CD8-positive, alpha-beta memory T cell (primary cell): Measurements from ENCODE around the gene IGLL5. TPM values are rescaled to one million over a fixed set of nuclear protein-coding genes. Genes with fewer than 3 reads are reported as not detected.
A peak's percentile ranks its signal among the peaks of the same experiment; 100 is the strongest.

Experiments used
- CTCF ChIA-PET: fragments of 350-600 bp; sonication (Branson Sonifier 250); formaldehyde crosslinking; loops from one replicate; lab custom pipeline; 2021; ENCODE audit warnings: antibody characterized with exemption; lab: Charles Lee
- POLR2A ChIA-PET: fragments of 350-600 bp; sonication (Branson Sonifier 250); formaldehyde crosslinking; loops from one replicate; lab custom pipeline; 2021; ENCODE audit warnings: antibody characterized with exemption; lab: Charles Lee
- DNase-seq, 5 donors: peaks; one replicate each; pipeline versions ENCODE4 v3.0.0 to v3.0.0-alpha.2; 2020 to 2022; ENCODE audit warnings: mixed read lengths in 1 of 5
- H3K27ac ChIP-seq: one replicate; pipeline ENCODE4 v1.7.0; 2013; ENCODE audit warnings: low read depth, mild to moderate bottlenecking, low read length, moderate library complexity
- H3K27me3 ChIP-seq: 2 replicates; pipeline ENCODE4 v1.7.0; 2013; ENCODE audit warnings: low read length, mild to moderate bottlenecking; ENCODE audit not compliant: insufficient read depth, poor library complexity, severe bottlenecking
- H3K36me3 ChIP-seq: 2 replicates; pipeline ENCODE4 v1.7.0; 2013; ENCODE audit warnings: mild to moderate bottlenecking, low read length, moderate library complexity; ENCODE audit not compliant: insufficient read depth
- H3K4me1 ChIP-seq: 2 replicates; pipeline ENCODE4 v1.7.0; 2013; ENCODE audit warnings: mild to moderate bottlenecking, low read length, moderate library complexity; ENCODE audit not compliant: insufficient read depth
- H3K4me3 ChIP-seq: 2 replicates; pipeline ENCODE4 v1.7.0; 2013; ENCODE audit warnings: mild to moderate bottlenecking, low read length
- H3K9me3 ChIP-seq: 2 replicates; pipeline ENCODE4 v1.7.0; 2013; ENCODE audit warnings: mild to moderate bottlenecking, low read length
- H3K27ac Mint-ChIP-seq, 8 donors: one replicate each; pipeline ENCODE4 v1.8.0; 2020 to 2021; ENCODE audit warnings: mixed read lengths in 8 of 8, mild to moderate bottlenecking in 6 of 8, inconsistent platforms in 3 of 8, moderate library complexity in 3 of 8
- H3K27me3 Mint-ChIP-seq, 2 donors: one replicate each; pipeline ENCODE4 v1.8.0; 2020 to 2021; ENCODE audit warnings: mixed read lengths in 2 of 2, mild to moderate bottlenecking in 1 of 2, moderate library complexity in 1 of 2
- H3K36me3 Mint-ChIP-seq, 3 donors: one replicate each; pipeline ENCODE4 v1.8.0; 2020 to 2021; ENCODE audit warnings: mixed read lengths in 3 of 3, inconsistent platforms in 1 of 3, mild to moderate bottlenecking in 1 of 3
- H3K4me1 Mint-ChIP-seq, 3 donors: one replicate each; pipeline ENCODE4 v1.8.0; 2020 to 2021; ENCODE audit warnings: mixed read lengths in 3 of 3, inconsistent platforms in 1 of 3, mild to moderate bottlenecking in 1 of 3
- H3K4me3 Mint-ChIP-seq, 7 donors: one replicate each; pipeline ENCODE4 v1.8.0; 2020 to 2021; ENCODE audit warnings: mixed read lengths in 7 of 7, mild to moderate bottlenecking in 6 of 7, moderate library complexity in 4 of 7, inconsistent platforms in 2 of 7
- H3K9me3 Mint-ChIP-seq, 5 donors: one replicate each; pipeline ENCODE4 v1.8.0; 2020 to 2022; ENCODE audit warnings: mixed read lengths in 5 of 5, mild to moderate bottlenecking in 3 of 5, moderate library complexity in 2 of 5, inconsistent platforms in 1 of 5
- polyA plus RNA-seq: library from polyadenylated mRNA; unstranded; fragments of 300-500 nt; fragmentation: Illumina TruSeq; gene quantifications from one replicate; pipeline ENCODE4 v1.2.3, GENCODE V29; 2021
- total RNA-seq, 2 experiments: library from RNA; stranded (reverse); gene quantifications; one replicate each; pipeline ENCODE4 v1.2.3, GENCODE V29; 2021

The IGLL5 gene
- total and polyA plus RNA-seq, 3 experiments from 2014 or later: not detected

- peaks cover 7 to 28% (median 13%) of the 10 kb centered on the region in 3 donors for H3K4me1 Mint-ChIP-seq
Measured at GRCh38 chr22:22923930-22924329, 36.3 kb downstream of the IGLL5 start.

GRCh38 chr22:22924369-22925145 lies 36.9 kb downstream of the IGLL5 start:
- Histone ChIP-seq H3K9me3 (no peaks in the 10 kb centered on the region), H3K27ac (no peak overlapping the region), H3K4me1 (peaks cover 11% of the 10 kb centered on the region), H3K36me3 (no peaks in the 10 kb centered on the region), H3K4me3 (no peak overlapping the region), H3K27me3 (peaks cover 14% of the 10 kb centered on the region)
- CTCF ChIA-PET: no interaction called here
- no peaks in the 10 kb centered on the region for H3K9me3 Mint-ChIP-seq
- H3K27ac Mint-ChIP-seq: peak overlapping the region in 1 of 8 donors; percentile 8
- H3K4me1 Mint-ChIP-seq: peaks cover 7 to 34% (median 17%) of the 10 kb centered on the region in 3 donors
- DNase-seq: no peak
- no peaks in the 10 kb centered on the region for H3K36me3 Mint-ChIP-seq
- POLR2A ChIA-PET: no interaction called here
- no peak overlapping the region for H3K4me3 Mint-ChIP-seq
- H3K27me3 Mint-ChIP-seq: peaks cover 0 to 4% of the 10 kb centered on the region in 2 donors

More at GRCh38 chr22:22923930-22924329, 36.3 kb downstream of the IGLL5 start:
- DNase-seq: no peak
- POLR2A ChIA-PET: no interaction called here
- Mint-ChIP-seq H3K9me3 (no peaks in the 10 kb centered on the region), H3K27me3 (peaks cover 0 to 4% of the 10 kb centered on the region in 2 donors), H3K36me3 (no peaks in the 10 kb centered on the region), H3K27ac (no peak overlapping the region), H3K4me3 (no peak overlapping the region)
- no peak overlapping the region for H3K27ac ChIP-seq
- H3K9me3 ChIP-seq: no peaks in the 10 kb centered on the region
- no peaks in the 10 kb centered on the region for H3K36me3 ChIP-seq
- H3K27me3 ChIP-seq: peaks cover 14% of the 10 kb centered on the region
- CTCF ChIA-PET: no interaction called here
- no peak overlapping the region for H3K4me3 ChIP-seq
- H3K4me1 ChIP-seq: peaks cover 9% of the 10 kb centered on the region

GRCh38 chr22:22925146-22925804 lies 37.7 kb downstream of the IGLL5 start:
- Histone ChIP-seq H3K4me1 (peaks cover 11% of the 10 kb centered on the region), H3K4me3 (no peak overlapping the region), H3K36me3 (no peaks in the 10 kb centered on the region), H3K9me3 (no peaks in the 10 kb centered on the region), H3K27ac (no peak overlapping the region), H3K27me3 (peaks cover 14% of the 10 kb centered on the region)
- H3K4me3 Mint-ChIP-seq: peak overlapping the region in 1 of 7 donors; percentile 21
- H3K4me1 Mint-ChIP-seq: peaks cover 7 to 37% (median 17%) of the 10 kb centered on the region in 3 donors
- no peaks in the 10 kb centered on the region for H3K36me3 Mint-ChIP-seq
- ChIA-PET POLR2A (no interaction called here), CTCF (no interaction called here)
- H3K27ac Mint-ChIP-seq: peak overlapping the region in 2 of 8 donors; percentile 1 to 8
- no peak for DNase-seq
- H3K27me3 Mint-ChIP-seq: peaks cover 0 to 4% of the 10 kb centered on the region in 2 donors
- H3K9me3 Mint-ChIP-seq: no peaks in the 10 kb centered on the region

DNA sequence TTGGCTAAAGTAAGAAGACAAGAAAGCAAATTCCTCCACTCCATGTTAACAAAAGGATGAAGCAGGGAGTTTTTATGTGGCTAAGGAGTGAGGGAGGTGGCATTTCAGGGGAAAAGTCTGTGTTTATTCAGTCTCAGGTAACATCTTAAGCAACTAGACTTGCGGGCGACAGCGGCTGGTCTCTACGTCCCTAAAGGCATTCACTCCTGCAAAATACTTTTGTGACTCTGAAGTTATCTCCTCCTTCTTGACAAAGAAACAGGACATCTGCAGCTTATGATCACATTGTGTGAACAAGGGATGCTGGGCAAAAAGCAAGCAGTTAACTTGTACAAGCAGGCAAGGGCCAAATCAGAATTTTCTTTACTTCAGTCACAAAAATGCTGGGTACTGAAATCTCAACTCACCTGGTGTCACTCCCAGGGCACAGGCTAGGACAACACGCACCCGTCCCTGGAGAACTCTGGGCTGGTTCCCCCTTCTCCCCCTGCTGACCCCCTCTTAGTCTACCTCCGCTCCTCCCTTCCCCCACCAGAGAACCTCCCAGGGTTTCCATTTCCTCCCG lies 38.3 kb downstream of the IGLL5 start:
- Mint-ChIP-seq H3K4me3 (no peak overlapping the region), H3K27me3 (peaks cover 0 to 4% of the 10 kb centered on the region in 2 donors), H3K36me3 (no peaks in the 10 kb centered on the region), H3K9me3 (no peaks in the 10 kb centered on the region), H3K4me1 (peaks cover 7 to 37% (median 17%) of the 10 kb centered on the region in 3 donors), H3K27ac (peak overlapping the region in 2 of 8 donors; percentile 1 to 29)
- ChIA-PET POLR2A (no interaction called here), CTCF (no interaction called here)
- Histone ChIP-seq H3K27me3 (peaks cover 13% of the 10 kb centered on the region), H3K27ac (no peak overlapping the region), H3K4me1 (peaks cover 11% of the 10 kb centered on the region), H3K4me3 (no peak overlapping the region), H3K36me3 (no peaks in the 10 kb centered on the region), H3K9me3 (no peaks in the 10 kb centered on the region)
- no peak for DNase-seq

GRCh38 chr22:22926370-22927195 lies 39.0 kb downstream of the IGLL5 start:
- DNase-seq: no peak
- Histone ChIP-seq H3K27me3 (peaks cover 6% of the 10 kb centered on the region), H3K36me3 (no peaks in the 10 kb centered on the region), H3K4me3 (no peak overlapping the region), H3K27ac (no peak overlapping the region), H3K9me3 (no peaks in the 10 kb centered on the region), H3K4me1 (peaks cover 11% of the 10 kb centered on the region)
- Mint-ChIP-seq H3K27me3 (peaks cover 0 to 4% of the 10 kb centered on the region in 2 donors), H3K9me3 (no peaks in the 10 kb centered on the region), H3K4me1 (peaks cover 7 to 37% (median 17%) of the 10 kb centered on the region in 3 donors), H3K27ac (peak overlapping the region in 3 of 8 donors; percentile 24 to 95 (median 29)), H3K36me3 (no peaks in the 10 kb centered on the region), H3K4me3 (no peak overlapping the region)
- ChIA-PET POLR2A (no interaction called here), CTCF (no interaction called here)

DNA sequence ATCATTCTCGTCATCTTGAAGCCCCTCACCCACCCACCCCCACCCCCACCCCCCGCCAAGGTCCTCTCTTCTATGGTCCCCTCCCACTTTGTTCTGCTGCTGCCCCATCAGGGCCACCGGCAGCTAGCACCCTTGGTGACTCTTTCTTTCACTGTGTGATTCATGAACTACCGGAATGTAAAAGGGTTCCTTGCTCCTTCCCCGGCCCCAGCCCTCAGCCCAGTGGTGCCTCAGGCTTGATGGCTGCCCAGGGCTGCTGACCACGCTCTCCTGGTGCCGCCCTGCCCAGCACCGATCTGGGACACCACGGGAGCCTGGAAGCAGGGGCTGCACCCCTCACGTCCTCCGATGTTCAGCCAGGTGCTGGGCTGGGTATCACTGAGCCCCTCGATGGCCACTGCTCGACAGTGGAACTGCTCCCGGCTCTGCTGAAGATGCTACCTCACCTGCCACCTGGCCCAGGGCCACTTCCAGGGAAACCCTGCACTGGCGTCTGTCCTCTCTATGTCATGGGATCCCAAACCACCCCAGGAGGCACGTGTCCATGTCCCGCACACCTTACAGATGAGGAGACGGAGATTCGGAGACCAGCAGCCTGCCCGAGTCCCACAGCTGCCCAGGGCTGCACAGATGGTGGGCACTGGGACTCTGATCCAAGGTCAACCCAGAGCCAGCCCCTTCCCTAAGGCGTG lies 39.7 kb downstream of the IGLL5 start:
- no peak for DNase-seq
- Mint-ChIP-seq H3K4me1 (peaks cover 7 to 37% (median 17%) of the 10 kb centered on the region in 3 donors), H3K27me3 (peaks cover 0 to 3% of the 10 kb centered on the region in 2 donors), H3K4me3 (no peak overlapping the region), H3K27ac (peak overlapping the region in 2 of 8 donors; percentile 5 to 95), H3K9me3 (no peaks in the 10 kb centered on the region), H3K36me3 (no peaks in the 10 kb centered on the region)
- H3K36me3 ChIP-seq: no peaks in the 10 kb centered on the region
- CTCF ChIA-PET: no interaction called here
- POLR2A ChIA-PET: no interaction called here
- no peaks in the 10 kb centered on the region for H3K9me3 ChIP-seq
- H3K27ac ChIP-seq: no peak overlapping the region
- peaks cover 4% of the 10 kb centered on the region for H3K27me3 ChIP-seq
- no peak overlapping the region for H3K4me3 ChIP-seq
- peaks cover 11% of the 10 kb centered on the region for H3K4me1 ChIP-seq

GRCh38 chr22:22927888-22928665 lies 40.5 kb downstream of the IGLL5 start:
- Histone ChIP-seq H3K9me3 (no peaks in the 10 kb centered on the region), H3K36me3 (no peaks in the 10 kb centered on the region), H3K27me3 (no peaks in the 10 kb centered on the region), H3K4me1 (peaks cover 11% of the 10 kb centered on the region), H3K4me3 (no peak overlapping the region), H3K27ac (no peak overlapping the region)
- peaks cover 7 to 37% (median 17%) of the 10 kb centered on the region in 3 donors for H3K4me1 Mint-ChIP-seq
- ChIA-PET POLR2A (no interaction called here), CTCF (no interaction called here)
- H3K4me3 Mint-ChIP-seq: peak overlapping the region in 2 of 7 donors; percentile 17 to 28
- H3K27ac Mint-ChIP-seq: peak overlapping the region in 4 of 8 donors; percentile 8 to 74 (median 48)
- H3K9me3 Mint-ChIP-seq: no peaks in the 10 kb centered on the region
- H3K36me3 Mint-ChIP-seq: no peaks in the 10 kb centered on the region
- H3K27me3 Mint-ChIP-seq: peaks cover 0 to 3% of the 10 kb centered on the region in 2 donors
- no peak for DNase-seq
